ENCODE results near the gene EPM2A. TPM values are rescaled to one million over a fixed set of nuclear protein-coding genes. Genes with fewer than 3 reads are reported as not detected.

The EPM2A gene
- total and polyA plus RNA-seq, 2 donors (not counting 1 experiment from before 2014, with no cell fraction given): 4.1 to 8.3 TPM

- no peak overlapping the region for H3K4me2 ChIP-seq (ENCODE audit: extremely low read depth, insufficient read depth, low read length)
- H3K79me2 ChIP-seq (ENCODE audit: control insufficient read depth, insufficient read depth, low read length): no peaks in the 10 kb centered on the region
- no peak overlapping the region for H3K4me3 ChIP-seq (replicated peaks in 1 of 4; ENCODE audit: control extremely low read depth in 1 of 4, insufficient read depth in 1 of 4, low read depth in 3 of 4, low read length in 4 of 4)
- H3K9ac ChIP-seq (ENCODE audit: insufficient read depth, low read length): no peak overlapping the region
- H2AFZ ChIP-seq (ENCODE audit: low read length): no peak overlapping the region
- H3K27me3 ChIP-seq (ENCODE audit: control insufficient read depth, insufficient read depth, low read length): no peaks in the 10 kb centered on the region
- H3K9me3 ChIP-seq (ENCODE audit: control insufficient read depth, insufficient read depth, low read depth, low read length): no peaks in the 10 kb centered on the region
- TF ChIP-seq EZH2 (IDR thresholded peaks at IDR 0.05; ENCODE audit: low read length, missing control alignments) (no peak), CTCF (conservative IDR thresholded peaks at IDR 0.05 in 1 of 2, IDR thresholded peaks at IDR 0.05 in 1 of 2; ENCODE audit: low read depth in 1 of 2, low read length in 2 of 2) (no peak)
- H3K36me3 ChIP-seq (ENCODE audit: control insufficient read depth, insufficient read depth, low read length): no peaks in the 10 kb centered on the region
- H3K4me1 ChIP-seq (ENCODE audit: control insufficient read depth, extremely low read depth, insufficient read depth, low read length): no peaks in the 10 kb centered on the region
- no peaks in the 10 kb centered on the region for H4K20me1 ChIP-seq (ENCODE audit: control insufficient read depth, extremely low read depth, insufficient read depth, low read length)
- H3K27ac ChIP-seq (ENCODE audit: insufficient read depth, low read length): no peak overlapping the region
- no peak for DNase-seq (ENCODE audit: low read depth in 2 of 2)
Observed at GRCh38 chr6:145609521-145609920, 125.8 kb downstream of the EPM2A start.

- H3K4me2 ChIP-seq (ENCODE audit: extremely low read depth, insufficient read depth, low read length): no peak overlapping the region
- no peak overlapping the region for H2AFZ ChIP-seq (ENCODE audit: low read length)
- H3K4me1 ChIP-seq (ENCODE audit: control insufficient read depth, extremely low read depth, insufficient read depth, low read length): no peaks in the 10 kb centered on the region
- TF ChIP-seq CTCF (conservative IDR thresholded peaks at IDR 0.05 in 1 of 2, IDR thresholded peaks at IDR 0.05 in 1 of 2; ENCODE audit: low read depth in 1 of 2, low read length in 2 of 2) (no peak), EZH2 (IDR thresholded peaks at IDR 0.05; ENCODE audit: low read length, missing control alignments) (no peak)
- H3K27me3 ChIP-seq (ENCODE audit: control insufficient read depth, insufficient read depth, low read length): no peaks in the 10 kb centered on the region
- H3K4me3 ChIP-seq (replicated peaks in 1 of 4; ENCODE audit: control extremely low read depth in 1 of 4, insufficient read depth in 1 of 4, low read depth in 3 of 4, low read length in 4 of 4): no peak overlapping the region
- H3K79me2 ChIP-seq (ENCODE audit: control insufficient read depth, insufficient read depth, low read length): no peaks in the 10 kb centered on the region
- no peak overlapping the region for H3K27ac ChIP-seq (ENCODE audit: insufficient read depth, low read length)
- no peaks in the 10 kb centered on the region for H4K20me1 ChIP-seq (ENCODE audit: control insufficient read depth, extremely low read depth, insufficient read depth, low read length)
- no peak overlapping the region for H3K9ac ChIP-seq (ENCODE audit: insufficient read depth, low read length)
- H3K36me3 ChIP-seq (ENCODE audit: control insufficient read depth, insufficient read depth, low read length): no peaks in the 10 kb centered on the region
- no peaks in the 10 kb centered on the region for H3K9me3 ChIP-seq (ENCODE audit: control insufficient read depth, insufficient read depth, low read depth, low read length)
- DNase-seq (ENCODE audit: low read depth in 2 of 2): peak in 1 of 2 donors; percentile 3
Observed at GRCh38 chr6:145608850-145609249, 126.5 kb downstream of the EPM2A start.

- Histone ChIP-seq H3K9ac (ENCODE audit: insufficient read depth, low read length) (no peak overlapping the region), H3K4me3 (replicated peaks in 1 of 4; ENCODE audit: control extremely low read depth in 1 of 4, insufficient read depth in 1 of 4, low read depth in 3 of 4, low read length in 4 of 4) (no peak overlapping the region), H3K27me3 (ENCODE audit: control insufficient read depth, insufficient read depth, low read length) (no peaks in the 10 kb centered on the region), H4K20me1 (ENCODE audit: control insufficient read depth, extremely low read depth, insufficient read depth, low read length) (no peaks in the 10 kb centered on the region), H3K9me3 (ENCODE audit: control insufficient read depth, insufficient read depth, low read depth, low read length) (no peaks in the 10 kb centered on the region), H3K27ac (ENCODE audit: insufficient read depth, low read length) (no peak overlapping the region), H3K4me2 (ENCODE audit: extremely low read depth, insufficient read depth, low read length) (no peak overlapping the region), H3K36me3 (ENCODE audit: control insufficient read depth, insufficient read depth, low read length) (no peaks in the 10 kb centered on the region), H2AFZ (ENCODE audit: low read length) (no peak overlapping the region), H3K79me2 (ENCODE audit: control insufficient read depth, insufficient read depth, low read length) (no peaks in the 10 kb centered on the region), H3K4me1 (ENCODE audit: control insufficient read depth, extremely low read depth, insufficient read depth, low read length) (no peaks in the 10 kb centered on the region)
- DNase-seq (ENCODE audit: low read depth in 2 of 2): no peak
- TF ChIP-seq CTCF (conservative IDR thresholded peaks at IDR 0.05 in 1 of 2, IDR thresholded peaks at IDR 0.05 in 1 of 2; ENCODE audit: low read depth in 1 of 2, low read length in 2 of 2) (no peak), EZH2 (IDR thresholded peaks at IDR 0.05; ENCODE audit: low read length, missing control alignments) (no peak)
Observed at GRCh38 chr6:145603991-145604390, 131.3 kb downstream of the EPM2A start.
